PC-9 (cell line): ENCODE measurements around the gene XYLB. TPM values are rescaled to one million over a fixed set of nuclear protein-coding genes. Genes with fewer than 3 reads are reported as not detected.

Experiments
- BruUV-seq: library from RNA; stranded (reverse); fragments of 400-500 nt; replicated peaks from 2 replicates; lab custom pipeline; 2021; lab: Mats Ljungman, UMichigan
- CTCF ChIA-PET: fragments of 300-600 bp; sonication (Branson Sonifier 250); formaldehyde crosslinking; loops from one replicate; lab custom pipeline; 2022; ENCODE audit warnings: antibody characterized with exemption; lab: Charles Lee
- POLR2A ChIA-PET: fragments of 300-600 bp; sonication (Branson Sonifier 250); formaldehyde crosslinking; loops from one replicate; lab custom pipeline; 2022; ENCODE audit warnings: antibody characterized with exemption; ENCODE audit not compliant: unreplicated experiment; lab: Charles Lee
- DNase-seq, 2 experiments: peaks; one replicate each; pipeline versions ENCODE4 v3.0.0 to v3.0.0-alpha.2; 2015 to 2022; ENCODE audit warnings: mixed read lengths in 1 of 2
- H2AFZ ChIP-seq: fragments of 200-600 bp; sonication (generic); 2 replicates; pipeline ENCODE4 v1.8.1; 2017; ENCODE audit warnings: antibody characterized with exemption
- H3F3A ChIP-seq: fragments of 200-600 bp; sonication (generic); 2 replicates; pipeline ENCODE4 v1.8.1; 2017; ENCODE audit warnings: antibody characterized with exemption, mild to moderate bottlenecking, low read depth; ENCODE audit not compliant: insufficient read depth
- H3K27ac ChIP-seq: fragments of 200-600 bp; sonication (generic); 2 replicates; pipeline ENCODE4 v1.6.1; 2016; ENCODE audit warnings: mixed run types
- H3K27me3 ChIP-seq: fragments of 200-600 bp; sonication (generic); 2 replicates; pipeline ENCODE4 v1.6.1; 2016; ENCODE audit warnings: low read depth, mixed run types; ENCODE audit not compliant: insufficient read depth
- H3K36me3 ChIP-seq: fragments of 200-600 bp; sonication (generic); 2 replicates; pipeline ENCODE4 v1.6.1; 2016; ENCODE audit warnings: low read depth, mixed run types
- H3K4me1 ChIP-seq: fragments of 200-600 bp; sonication (generic); replicated peaks from 2 replicates; pipeline ENCODE4 v1.6.1; 2016; ENCODE audit warnings: mixed run types; ENCODE audit not compliant: insufficient read depth
- H3K4me2 ChIP-seq: fragments of 200-600 bp; sonication (generic); 2 replicates; pipeline ENCODE4 v1.6.1; 2017; ENCODE audit warnings: mixed run types
- H3K4me3 ChIP-seq: fragments of 200-600 bp; sonication (generic); 2 replicates; pipeline ENCODE4 v1.6.1; 2016; ENCODE audit warnings: mixed run types
- H3K79me2 ChIP-seq: fragments of 200-600 bp; sonication (generic); 2 replicates; pipeline ENCODE4 v1.6.1; 2017; ENCODE audit warnings: low read depth, mixed run types
- H3K9me2 ChIP-seq: fragments of 200-600 bp; sonication (generic); 2 replicates; pipeline ENCODE4 v1.8.1; 2017; ENCODE audit warnings: mild to moderate bottlenecking; ENCODE audit not compliant: insufficient read depth
- H3K9me3 ChIP-seq: fragments of 200-600 bp; sonication (generic); 2 replicates; pipeline ENCODE4 v1.8.1; 2016; ENCODE audit warnings: low read depth; ENCODE audit not compliant: insufficient read depth
- H4K20me1 ChIP-seq: fragments of 200-600 bp; sonication (generic); 2 replicates; pipeline ENCODE4 v1.8.1; 2017; ENCODE audit not compliant: insufficient read depth
- EZH2 ChIP-seq: fragments of 200-600 bp; sonication (generic); IDR thresholded peaks from 2 replicates; pipeline ENCODE4 v1.8.0; 2017; ENCODE audit warnings: antibody characterized with exemption, low read depth
- intact Hi-C: fragments of 100-400 bp; cut with micrococcal nuclease; formaldehyde crosslinking; loops from one replicate; pipeline ENCODE4 v1.10.0; 2022; ENCODE audit not compliant: unreplicated experiment
- total RNA-seq: library from RNA; stranded (reverse); gene quantifications from 2 replicates; pipeline ENCODE4 v1.2.3, GENCODE V29; 2021
- TF ChIP-seq, protein P1 (sequence below): fragments of 200-600 bp; sonication (generic); conservative IDR thresholded peaks from 2 replicates; pipeline ENCODE4 v1.6.1; 2017; ENCODE audit warnings: mixed run types, antibody characterized with exemption, mild to moderate bottlenecking, moderate library complexity

The XYLB gene
- total RNA-seq, 1 experiment from 2014 or later: 2.4 TPM

DNA sequence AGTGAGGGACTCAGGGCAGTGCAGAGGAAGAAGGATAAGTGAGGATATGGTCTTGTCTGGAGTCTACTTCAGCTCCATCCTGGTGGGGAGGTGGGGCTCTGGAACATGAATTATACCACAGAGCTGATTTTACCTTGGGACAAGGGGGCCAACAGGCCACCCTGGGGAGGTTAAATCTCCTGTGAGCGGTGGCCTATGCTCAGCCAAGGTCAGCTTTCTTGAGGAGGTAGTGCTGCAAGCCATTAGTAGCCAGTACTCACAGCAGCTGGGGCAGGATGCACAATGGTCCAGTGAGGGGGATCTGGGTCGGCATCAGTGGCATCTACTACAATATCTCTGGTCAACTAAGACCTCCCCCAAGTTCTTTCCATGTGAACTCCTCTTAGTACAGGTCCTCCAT lies 49.7 kb downstream of the XYLB start:
- H3K4me1 ChIP-seq: no peaks in the 10 kb centered on the region
- no peak overlapping the region for H2AFZ ChIP-seq
- H4K20me1 ChIP-seq: no peaks in the 10 kb centered on the region
- BruUV-seq: no TSS peak
- DNase-seq: no peak
- H3F3A ChIP-seq: no peaks in the 10 kb centered on the region
- H3K36me3 ChIP-seq: no peaks in the 10 kb centered on the region
- no peaks in the 10 kb centered on the region for H3K9me3 ChIP-seq
- no peak overlapping the region for H3K4me2 ChIP-seq
- POLR2A ChIA-PET: no interaction called here
- no peaks in the 10 kb centered on the region for H3K27me3 ChIP-seq
- intact Hi-C loops: no loop called here
- no peak overlapping the region for H3K27ac ChIP-seq
- no peaks in the 10 kb centered on the region for H3K9me2 ChIP-seq
- H3K4me3 ChIP-seq: no peak overlapping the region
- CTCF ChIA-PET: no interaction called here
- no peak for TF ChIP-seq EZH2
- TF ChIP-seq, protein P1, sequence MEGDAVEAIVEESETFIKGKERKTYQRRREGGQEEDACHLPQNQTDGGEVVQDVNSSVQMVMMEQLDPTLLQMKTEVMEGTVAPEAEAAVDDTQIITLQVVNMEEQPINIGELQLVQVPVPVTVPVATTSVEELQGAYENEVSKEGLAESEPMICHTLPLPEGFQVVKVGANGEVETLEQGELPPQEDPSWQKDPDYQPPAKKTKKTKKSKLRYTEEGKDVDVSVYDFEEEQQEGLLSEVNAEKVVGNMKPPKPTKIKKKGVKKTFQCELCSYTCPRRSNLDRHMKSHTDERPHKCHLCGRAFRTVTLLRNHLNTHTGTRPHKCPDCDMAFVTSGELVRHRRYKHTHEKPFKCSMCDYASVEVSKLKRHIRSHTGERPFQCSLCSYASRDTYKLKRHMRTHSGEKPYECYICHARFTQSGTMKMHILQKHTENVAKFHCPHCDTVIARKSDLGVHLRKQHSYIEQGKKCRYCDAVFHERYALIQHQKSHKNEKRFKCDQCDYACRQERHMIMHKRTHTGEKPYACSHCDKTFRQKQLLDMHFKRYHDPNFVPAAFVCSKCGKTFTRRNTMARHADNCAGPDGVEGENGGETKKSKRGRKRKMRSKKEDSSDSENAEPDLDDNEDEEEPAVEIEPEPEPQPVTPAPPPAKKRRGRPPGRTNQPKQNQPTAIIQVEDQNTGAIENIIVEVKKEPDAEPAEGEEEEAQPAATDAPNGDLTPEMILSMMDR: no peak
- H3K79me2 ChIP-seq: no peaks in the 10 kb centered on the region

DNA sequence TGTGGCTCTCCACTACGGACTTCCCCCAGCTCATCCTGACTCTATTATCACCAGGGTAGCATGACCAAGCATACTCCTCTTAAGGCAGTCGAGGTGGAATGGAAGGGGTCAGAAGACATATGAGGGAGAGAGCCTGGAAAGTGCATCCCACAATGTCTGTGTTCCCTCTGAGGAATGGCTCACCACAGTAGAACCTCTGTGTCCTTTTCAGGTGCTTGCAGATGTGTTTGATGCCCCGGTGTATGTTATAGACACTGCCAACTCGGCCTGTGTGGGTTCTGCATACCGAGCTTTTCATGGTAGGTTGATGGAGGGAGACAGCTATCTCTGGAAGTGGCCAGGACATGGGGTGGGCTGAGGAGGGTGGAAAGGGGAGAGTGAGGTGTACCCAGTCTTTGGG lies 50.3 kb downstream of the XYLB start:
- CTCF ChIA-PET: no interaction called here
- no TSS peak for BruUV-seq
- H3K4me3 ChIP-seq: no peak overlapping the region
- H3K4me1 ChIP-seq: no peaks in the 10 kb centered on the region
- H3K27me3 ChIP-seq: no peaks in the 10 kb centered on the region
- H2AFZ ChIP-seq: no peak overlapping the region
- no peaks in the 10 kb centered on the region for H3K36me3 ChIP-seq
- no peaks in the 10 kb centered on the region for H3F3A ChIP-seq
- intact Hi-C loops: no loop called here
- no peaks in the 10 kb centered on the region for H3K9me3 ChIP-seq
- H3K27ac ChIP-seq: no peak overlapping the region
- H3K4me2 ChIP-seq: no peak overlapping the region
- no peaks in the 10 kb centered on the region for H4K20me1 ChIP-seq
- H3K79me2 ChIP-seq: no peaks in the 10 kb centered on the region
- TF ChIP-seq, protein P1: no peak
- TF ChIP-seq EZH2: no peak
- no peak for DNase-seq
- POLR2A ChIA-PET: no interaction called here
- H3K9me2 ChIP-seq: no peaks in the 10 kb centered on the region

DNA sequence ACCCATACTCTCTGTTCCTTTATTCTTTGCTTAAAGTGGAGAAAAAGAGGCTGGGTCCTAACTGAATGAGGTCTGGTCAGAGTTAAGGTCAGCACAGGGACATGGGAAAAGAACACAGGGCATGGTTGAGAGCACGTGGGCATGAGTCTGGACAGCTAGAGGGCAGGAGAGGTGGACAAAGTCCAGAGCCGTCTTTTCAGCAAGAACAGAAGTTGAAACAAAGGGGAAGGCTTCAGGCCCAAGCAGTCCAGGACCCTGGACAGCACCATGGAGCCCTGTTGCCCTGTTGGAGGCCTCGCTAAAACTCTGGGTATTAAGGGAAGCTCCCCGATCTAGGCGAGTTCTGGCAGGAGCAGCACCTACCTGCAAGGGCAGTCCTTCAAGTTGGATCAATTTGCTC lies 50.7 kb downstream of the XYLB start:
- no peaks in the 10 kb centered on the region for H3K79me2 ChIP-seq
- no peak overlapping the region for H3K4me3 ChIP-seq
- BruUV-seq: no TSS peak
- no peaks in the 10 kb centered on the region for H3K27me3 ChIP-seq
- no peak for TF ChIP-seq EZH2
- TF ChIP-seq, protein P1: no peak
- CTCF ChIA-PET: no interaction called here
- no peaks in the 10 kb centered on the region for H4K20me1 ChIP-seq
- intact Hi-C loops: no loop called here
- H3K36me3 ChIP-seq: no peaks in the 10 kb centered on the region
- H2AFZ ChIP-seq: no peak overlapping the region
- peak in 1 of 2 experiments; percentile 9 for DNase-seq
- no peak overlapping the region for H3K27ac ChIP-seq
- H3F3A ChIP-seq: no peaks in the 10 kb centered on the region
- no peak overlapping the region for H3K4me2 ChIP-seq
- H3K4me1 ChIP-seq: no peaks in the 10 kb centered on the region
- H3K9me2 ChIP-seq: no peaks in the 10 kb centered on the region
- POLR2A ChIA-PET: no interaction called here
- no peaks in the 10 kb centered on the region for H3K9me3 ChIP-seq
